Endothelial cell of umbilical vein (primary cell): ENCODE data around the gene NR2F2.

Experiments used
- EZH2 ChIP-seq: IDR thresholded peaks from 2 replicates; pipeline ENCODE4 v1.6.1; 2012; ENCODE audit warnings: borderline replicate concordance, low read depth, mild to moderate bottlenecking, moderate library complexity, low read length, inconsistent platforms; ENCODE audit not compliant: severe bottlenecking
- FOS ChIP-seq: IDR thresholded peaks from 2 replicates; pipeline ENCODE4 v1.6.1; 2011; ENCODE audit warnings: mild to moderate bottlenecking, low read length, moderate library complexity, borderline replicate concordance; ENCODE audit not compliant: insufficient read depth
- GATA2 ChIP-seq: IDR thresholded peaks from 2 replicates; pipeline ENCODE4 v1.7.0; 2011; ENCODE audit warnings: low read depth, mild to moderate bottlenecking, moderate library complexity, mixed read lengths, low read length; ENCODE audit not compliant: insufficient read length, insufficient read depth
- JUN ChIP-seq: IDR thresholded peaks from 2 replicates; pipeline ENCODE4 v1.6.1; 2011; ENCODE audit warnings: borderline replicate concordance, low read depth; ENCODE audit not compliant: insufficient read length, insufficient read depth
- MYC ChIP-seq: IDR thresholded peaks from one replicate; pipeline ENCODE4 v1.6.1; 2011; ENCODE audit warnings: mild to moderate bottlenecking, low read depth, low read length
- POLR2A ChIP-seq: IDR thresholded peaks from 2 replicates; pipeline ENCODE4 v1.6.1; 2012; ENCODE audit warnings: low read depth, mild to moderate bottlenecking, control low read depth, low read length
- POLR2AphosphoS5 ChIP-seq: IDR thresholded peaks from 2 replicates; pipeline ENCODE4 v1.6.1; 2012; ENCODE audit warnings: low read depth, mild to moderate bottlenecking, control low read depth, low read length, moderate library complexity; ENCODE audit not compliant: insufficient read depth
- TF ChIP-seq, protein P1 (sequence below), 2 donors: IDR thresholded peaks; 1 replicate in 1 of 2; 2 replicates in 1 of 2; pipeline ENCODE4 v1.5.1; 2011; ENCODE audit warnings: low read length in 2 of 2, mild to moderate bottlenecking in 2 of 2, moderate library complexity in 2 of 2, control low read depth in 1 of 2, inconsistent platforms in 1 of 2, low read depth in 1 of 2; ENCODE audit not compliant: insufficient read depth in 1 of 2; ENCODE audit errors: extremely low read depth in 1 of 2
- TF ChIP-seq, protein P2 (sequence below): IDR thresholded peaks from 2 replicates; pipeline ENCODE4 v1.6.1; 2011; ENCODE audit not compliant: insufficient read depth, insufficient read length

DNA sequence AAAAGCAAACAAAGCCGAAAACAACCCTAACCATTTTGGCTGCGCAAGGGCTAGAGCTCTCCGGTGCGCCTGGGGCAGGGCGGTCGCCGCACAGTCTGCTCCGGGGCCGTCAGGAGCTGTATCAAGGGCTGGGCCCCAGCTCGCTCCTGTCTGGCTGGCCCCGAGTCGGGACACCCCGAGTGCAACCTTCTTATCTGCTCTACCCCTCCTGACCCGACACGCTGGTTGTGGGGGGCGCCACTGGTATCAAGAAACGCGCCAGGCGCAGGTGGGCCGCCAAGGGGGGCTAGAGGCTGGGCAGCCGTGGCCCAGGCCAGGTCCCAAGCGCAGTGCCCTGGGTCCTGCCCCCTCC is 36.0 kb downstream of the NR2F2 start:
- TF ChIP-seq POLR2A (no peak), JUN (no peak), MYC (no peak), POLR2AphosphoS5 (no peak), EZH2 (no peak), GATA2 (no peak), FOS (no peak)
- TF ChIP-seq, protein P1, sequence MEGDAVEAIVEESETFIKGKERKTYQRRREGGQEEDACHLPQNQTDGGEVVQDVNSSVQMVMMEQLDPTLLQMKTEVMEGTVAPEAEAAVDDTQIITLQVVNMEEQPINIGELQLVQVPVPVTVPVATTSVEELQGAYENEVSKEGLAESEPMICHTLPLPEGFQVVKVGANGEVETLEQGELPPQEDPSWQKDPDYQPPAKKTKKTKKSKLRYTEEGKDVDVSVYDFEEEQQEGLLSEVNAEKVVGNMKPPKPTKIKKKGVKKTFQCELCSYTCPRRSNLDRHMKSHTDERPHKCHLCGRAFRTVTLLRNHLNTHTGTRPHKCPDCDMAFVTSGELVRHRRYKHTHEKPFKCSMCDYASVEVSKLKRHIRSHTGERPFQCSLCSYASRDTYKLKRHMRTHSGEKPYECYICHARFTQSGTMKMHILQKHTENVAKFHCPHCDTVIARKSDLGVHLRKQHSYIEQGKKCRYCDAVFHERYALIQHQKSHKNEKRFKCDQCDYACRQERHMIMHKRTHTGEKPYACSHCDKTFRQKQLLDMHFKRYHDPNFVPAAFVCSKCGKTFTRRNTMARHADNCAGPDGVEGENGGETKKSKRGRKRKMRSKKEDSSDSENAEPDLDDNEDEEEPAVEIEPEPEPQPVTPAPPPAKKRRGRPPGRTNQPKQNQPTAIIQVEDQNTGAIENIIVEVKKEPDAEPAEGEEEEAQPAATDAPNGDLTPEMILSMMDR (IDR thresholded peaks at IDR 0.05; ENCODE audit: extremely low read depth in 1 of 2, insufficient read depth in 1 of 2, low read depth in 1 of 2, low read length in 2 of 2) = no peak
- TF ChIP-seq, protein P2, sequence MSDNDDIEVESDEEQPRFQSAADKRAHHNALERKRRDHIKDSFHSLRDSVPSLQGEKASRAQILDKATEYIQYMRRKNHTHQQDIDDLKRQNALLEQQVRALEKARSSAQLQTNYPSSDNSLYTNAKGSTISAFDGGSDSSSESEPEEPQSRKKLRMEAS = no peak
